SH-SY5Y (cell line): ENCODE results near the gene IRAK1.

ENCODE experiments used
- GATA2 ChIP-seq: IDR thresholded peaks from 2 replicates; pipeline ENCODE4 v1.6.1; 2011; ENCODE audit warnings: mild to moderate bottlenecking, low read depth, low read length
- GATA3 ChIP-seq: IDR thresholded peaks from 2 replicates; pipeline ENCODE4 v1.6.1; 2011; ENCODE audit warnings: low read depth, mild to moderate bottlenecking, low read length, moderate library complexity

- TF ChIP-seq GATA2: no peak
- TF ChIP-seq GATA3: no peak
These were observed 36.3 kb downstream of the IRAK1 start for GRCh38 chrX:153983321-153983801.
